Esophagus mucosa (tissue), 1 donor: ENCODE results near the gene SPATS1. TPM values are rescaled to one million over a fixed set of nuclear protein-coding genes. Genes with fewer than 3 reads are reported as not detected.
A peak's percentile ranks its signal among the peaks of the same experiment; 100 is the strongest.
"Not testable (repeated sequence)": the region's sequence is repeated elsewhere in the genome, so short reads cannot be mapped to it uniquely, and the experiment has no call there.

ENCODE experiments used
- ATAC-seq: fragments of 200-7000 bp; cut with Tn5 transposase; one replicate; pipeline ENCODE4 v1.9.1; 2020
- total RNA-seq: library from RNA; stranded (reverse); gene quantifications from one replicate; pipeline ENCODE4 v1.2.4, GENCODE V29; 2023
- donor health status: DM: yes; HTN: yes; CAD: no.

The SPATS1 gene
- total RNA-seq, 1 donor from 2014 or later, result not detected

DNA sequence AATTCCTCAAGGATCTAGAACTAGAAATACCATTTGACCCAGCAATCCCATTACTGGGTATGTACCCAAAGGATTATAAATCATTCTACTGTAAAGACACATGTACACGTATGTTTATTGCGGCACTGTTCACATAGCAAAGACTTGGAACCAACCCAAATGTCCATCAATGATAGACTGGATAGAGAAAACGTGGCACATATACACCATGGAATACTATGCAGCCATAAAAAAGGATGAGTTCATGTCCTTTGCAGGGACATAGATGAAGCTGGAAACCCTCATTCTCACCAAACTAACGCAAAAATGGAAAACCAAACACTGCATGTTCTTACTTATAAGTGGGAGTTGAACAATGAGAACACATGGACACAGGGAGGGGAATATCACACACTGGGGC lies 4.4 kb downstream of the SPATS1 start:
- not testable (repeated sequence) for ATAC-seq

DNA sequence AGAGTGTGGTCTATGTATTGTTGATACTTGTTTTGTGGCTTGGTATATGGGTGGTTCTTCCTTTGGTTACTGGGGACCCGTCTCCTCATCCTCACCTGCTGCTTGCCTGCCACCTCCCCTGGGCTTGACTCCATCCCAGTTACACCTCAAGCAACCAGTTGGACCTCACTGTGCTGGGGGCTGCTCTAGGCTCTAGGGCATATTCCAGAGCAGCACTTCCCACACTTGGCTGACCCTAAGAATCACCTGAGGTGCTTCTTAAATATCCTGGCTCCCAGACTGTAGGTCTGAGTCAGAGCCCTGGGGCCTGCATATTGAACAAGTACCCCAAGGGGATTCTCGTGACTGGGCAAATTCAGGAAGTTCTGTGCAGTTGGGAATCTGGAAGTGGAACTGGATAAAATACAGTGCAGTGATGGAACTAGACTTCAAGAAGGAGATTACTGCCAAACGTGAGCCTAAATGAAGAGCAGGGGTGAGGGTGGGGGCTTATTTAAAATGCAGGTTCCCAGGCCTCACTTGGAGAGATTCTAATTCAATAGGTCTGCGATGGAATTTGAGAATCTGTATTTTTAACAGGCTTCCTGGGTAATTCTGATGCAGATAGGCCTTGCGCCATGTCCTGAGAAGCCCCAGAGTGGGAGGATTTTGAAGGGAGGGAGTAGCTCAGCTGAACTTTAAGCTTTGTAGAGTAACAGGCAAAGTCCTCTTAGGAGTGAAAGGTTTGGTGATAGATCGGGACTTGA lies 7.6 kb downstream of the SPATS1 start:
- no peak for ATAC-seq

DNA sequence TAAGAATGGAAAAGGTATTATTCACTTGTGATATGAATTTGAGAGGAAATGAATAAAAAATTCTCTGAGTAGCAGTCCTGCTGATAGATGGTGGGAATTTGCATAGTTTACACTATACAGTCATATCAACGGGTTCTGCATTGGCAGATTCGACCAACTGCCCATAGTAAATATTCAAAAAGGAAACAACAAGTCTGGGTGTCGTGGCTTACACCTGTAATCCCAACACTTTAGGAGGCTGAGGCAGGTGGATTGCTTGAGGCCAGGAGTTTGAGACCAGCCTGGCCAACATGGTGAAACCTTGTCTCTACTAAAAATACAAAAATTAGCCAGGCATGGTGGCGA lies 8.2 kb downstream of the SPATS1 start:
- not testable (repeated sequence) for ATAC-seq

DNA sequence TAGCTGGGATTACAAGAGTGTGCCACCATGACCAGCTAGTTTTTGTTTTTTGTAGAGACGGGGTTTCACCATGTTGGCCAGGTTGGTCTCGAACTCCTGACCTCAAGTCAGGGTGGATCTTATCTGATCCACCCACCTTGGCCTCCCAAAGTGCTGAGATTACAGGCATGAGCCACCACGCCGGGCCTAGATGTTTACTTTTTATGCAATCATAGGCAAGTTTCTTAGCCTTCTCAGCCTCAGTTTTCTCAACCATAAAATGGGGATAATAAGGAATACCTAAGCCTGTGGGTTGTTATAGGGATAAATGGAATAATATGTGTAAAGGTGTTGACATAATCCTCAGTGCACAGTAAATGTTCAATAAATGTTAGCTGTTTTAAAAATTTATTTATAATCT lies 9.8 kb downstream of the SPATS1 start:
- no peak for ATAC-seq

DNA sequence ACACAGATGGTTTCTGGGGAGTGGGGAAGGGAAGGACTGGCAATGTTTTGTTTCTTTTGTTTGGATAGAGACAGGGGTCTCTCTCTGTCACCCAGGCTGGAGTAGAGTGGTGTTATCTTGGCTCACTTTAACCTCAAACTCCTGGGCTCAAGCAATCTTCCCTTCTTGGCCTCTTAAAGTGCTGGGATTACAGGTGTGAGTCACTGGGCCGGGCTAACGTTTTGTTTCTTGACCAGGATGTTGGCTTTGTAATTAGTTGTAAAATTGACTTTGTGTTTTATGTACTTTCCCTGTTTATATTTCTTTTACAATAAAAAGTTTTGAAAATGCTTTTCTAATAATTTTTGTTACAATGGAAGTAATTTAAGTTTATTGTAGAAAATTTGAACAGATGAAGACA lies 10.9 kb downstream of the SPATS1 start:
- no peak for ATAC-seq

DNA sequence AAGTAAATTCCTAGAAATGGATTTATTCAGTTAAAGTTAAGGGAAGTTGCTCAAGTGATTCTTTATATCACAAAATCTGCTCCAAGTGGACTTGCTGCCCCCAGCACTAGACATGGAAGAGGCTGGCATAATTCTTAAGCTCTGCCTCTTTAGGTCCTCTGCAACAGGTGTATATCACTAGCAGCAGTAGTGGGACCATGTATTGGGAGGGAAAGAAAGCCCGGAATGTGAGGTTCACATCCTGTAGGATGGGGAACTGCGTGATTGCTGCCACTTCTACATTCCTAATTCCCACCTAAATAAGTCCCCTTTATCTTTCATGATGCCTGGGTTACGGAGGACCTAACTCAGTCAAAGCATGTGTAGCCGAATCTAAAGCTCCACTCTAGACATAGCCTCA lies 13.2 kb downstream of the SPATS1 start:
- no peak for ATAC-seq

DNA sequence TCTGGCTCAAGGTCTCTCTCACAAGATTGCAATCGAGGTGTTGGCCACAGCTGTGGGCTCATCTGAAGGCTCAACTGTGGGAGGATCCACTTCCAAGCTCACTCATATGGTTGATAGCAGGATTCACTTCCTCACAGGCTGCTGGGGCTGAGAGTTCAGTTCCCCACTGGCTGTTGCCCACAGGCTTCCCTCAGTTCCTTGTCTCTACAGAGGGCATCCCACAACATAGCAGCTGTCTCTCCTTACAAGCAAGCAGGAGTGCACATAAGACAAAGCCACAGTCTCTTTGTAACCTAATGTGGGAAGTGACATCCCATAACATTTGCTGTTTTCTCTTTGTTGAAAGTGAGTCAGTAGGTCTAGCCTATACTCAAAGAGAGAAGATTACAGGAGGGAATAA lies 14.0 kb downstream of the SPATS1 start:
- no peak for ATAC-seq

DNA sequence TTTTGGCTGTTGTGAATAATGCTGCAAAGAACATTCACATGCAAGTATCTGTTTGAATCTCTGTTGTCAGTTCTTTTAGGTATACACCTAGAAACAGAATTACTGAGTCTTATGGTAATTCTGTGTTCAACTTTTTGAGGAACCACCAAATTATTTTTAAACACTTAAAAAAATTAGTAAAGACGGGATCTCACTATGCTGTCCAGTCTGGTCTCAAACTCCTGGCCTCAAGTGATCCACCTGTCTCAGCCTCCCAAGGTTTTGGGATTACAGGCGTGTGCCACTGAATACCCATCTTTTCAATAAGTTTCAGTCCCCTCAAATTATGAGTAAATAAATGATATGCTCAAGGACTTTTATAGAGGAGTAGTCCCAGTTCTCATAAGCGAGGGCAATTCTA lies 17.5 kb downstream of the SPATS1 start:
- no peak for ATAC-seq

DNA sequence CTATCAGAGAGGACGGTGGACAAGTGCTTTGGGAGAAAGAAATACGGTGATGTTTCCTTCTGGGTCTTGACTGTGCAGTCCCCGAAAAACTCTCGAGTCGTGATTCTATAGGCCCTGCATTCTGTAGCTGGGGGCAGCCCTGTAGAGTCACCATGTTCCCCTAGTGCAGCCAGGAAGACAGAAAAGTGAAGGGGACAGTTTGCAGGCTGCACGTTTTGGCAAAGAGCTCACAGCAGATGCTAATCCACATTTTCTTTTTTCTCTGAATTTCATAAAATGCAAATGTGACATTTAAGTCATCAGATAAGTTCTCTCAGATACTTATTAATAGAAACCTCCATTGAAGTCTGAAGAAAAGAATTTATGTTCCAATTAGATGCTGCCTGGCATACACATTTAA lies 19.5 kb downstream of the SPATS1 start:
- no peak for ATAC-seq

DNA sequence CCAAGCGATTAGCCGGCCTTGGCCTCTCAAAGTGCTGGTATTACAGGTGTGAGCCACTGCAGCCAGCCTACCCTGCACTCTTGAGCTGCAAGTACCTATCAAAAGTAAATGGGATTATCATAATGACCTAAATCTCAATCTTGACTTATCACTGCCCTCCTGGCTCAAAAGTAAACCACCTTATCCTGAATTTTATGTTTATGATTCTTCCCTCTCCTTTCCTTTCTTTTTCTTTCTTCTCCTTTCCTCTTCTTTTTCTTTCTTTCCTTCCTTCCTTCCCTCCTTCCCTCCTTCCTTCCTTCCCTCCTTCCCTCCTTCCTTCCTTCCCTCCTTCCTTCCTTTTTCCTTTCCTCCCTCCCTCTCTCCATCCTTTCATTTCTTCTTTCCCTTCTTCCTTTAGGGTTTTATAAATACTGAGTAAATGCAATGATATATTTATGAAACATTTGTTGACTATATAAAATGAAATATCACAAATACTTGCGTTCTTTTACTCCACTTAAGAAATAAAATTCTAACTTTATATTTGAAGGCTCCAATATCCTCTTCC lies 21.0 kb downstream of the SPATS1 start:
- no peak for ATAC-seq

DNA sequence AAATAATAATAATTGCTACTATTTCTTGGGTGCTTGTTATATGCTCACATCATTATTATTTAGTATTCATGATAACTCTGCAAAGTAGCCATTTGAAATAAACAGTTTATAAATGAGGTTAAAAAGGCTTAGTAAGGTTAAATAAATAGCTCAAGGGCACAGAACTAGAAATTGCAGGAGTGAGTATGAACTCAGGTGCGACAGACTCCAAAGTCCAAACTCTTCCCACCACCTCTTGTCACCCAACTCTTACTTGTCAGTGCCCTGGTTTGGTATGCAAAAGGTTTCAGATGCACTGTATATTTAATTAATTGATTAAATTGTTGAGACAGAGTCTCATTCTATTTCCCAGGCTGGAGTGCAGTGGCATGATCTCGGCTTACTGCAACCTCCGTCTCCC lies 24.3 kb downstream of the SPATS1 start:
- no peak for ATAC-seq

DNA sequence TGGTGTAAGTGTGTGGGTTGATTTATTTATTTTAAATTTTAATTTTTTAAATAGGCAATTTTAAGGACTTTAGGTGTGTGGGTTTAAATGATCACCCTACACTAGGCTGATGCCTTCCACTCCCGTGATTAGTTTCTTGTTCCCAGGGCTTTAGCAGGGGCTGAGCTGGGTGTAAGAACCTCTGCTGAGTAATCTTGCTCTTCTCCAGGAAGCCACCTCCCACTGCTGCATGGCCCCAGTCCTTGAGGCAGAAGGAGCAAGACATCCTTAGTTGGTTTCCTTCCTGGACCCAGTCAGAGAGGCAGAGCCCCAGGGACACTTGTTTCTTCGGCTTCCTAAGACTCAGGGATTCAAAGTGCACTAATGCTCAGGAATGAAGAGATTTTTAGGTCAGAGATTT lies 25.2 kb downstream of the SPATS1 start:
- no peak for ATAC-seq

DNA sequence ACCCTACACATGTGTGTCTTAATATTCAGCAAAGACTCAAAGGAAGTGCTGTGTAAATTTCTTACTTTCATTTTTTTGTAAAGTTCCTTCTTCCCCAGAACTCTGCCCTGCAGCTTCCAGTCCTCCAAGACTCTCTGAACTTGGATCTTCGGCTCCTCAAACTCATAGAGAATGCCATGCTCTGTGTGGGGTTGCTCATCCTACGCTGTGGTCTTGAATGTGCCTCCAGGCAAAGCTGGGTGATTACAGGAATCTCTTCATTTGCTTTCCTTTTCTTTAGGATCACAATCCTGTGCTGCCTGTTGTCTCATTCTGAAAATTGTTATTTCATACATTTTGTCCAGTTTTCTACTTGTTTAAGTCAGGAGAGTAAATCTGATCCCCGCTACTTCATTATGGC lies 30.6 kb downstream of the SPATS1 start:
- ATAC-seq, result no peak

DNA sequence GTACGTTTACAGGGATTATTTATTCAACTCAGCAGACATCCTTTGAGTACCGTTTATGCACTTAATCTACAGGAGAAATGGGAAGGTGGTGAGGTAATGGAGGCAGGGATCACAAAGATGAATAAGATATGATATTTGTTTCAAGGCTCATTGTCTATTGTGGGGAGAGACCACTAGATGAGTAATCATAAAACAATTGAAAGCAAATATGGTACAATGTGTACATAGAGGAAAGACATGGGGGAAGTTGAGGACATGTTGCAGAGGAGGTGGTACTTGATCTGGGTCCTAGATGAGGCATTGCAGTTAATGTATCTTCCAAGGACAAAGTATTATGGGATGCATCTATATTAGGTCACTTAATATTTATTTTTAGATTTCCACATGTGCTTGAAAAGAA lies 31.3 kb downstream of the SPATS1 start:
- ATAC-seq, result no peak

DNA sequence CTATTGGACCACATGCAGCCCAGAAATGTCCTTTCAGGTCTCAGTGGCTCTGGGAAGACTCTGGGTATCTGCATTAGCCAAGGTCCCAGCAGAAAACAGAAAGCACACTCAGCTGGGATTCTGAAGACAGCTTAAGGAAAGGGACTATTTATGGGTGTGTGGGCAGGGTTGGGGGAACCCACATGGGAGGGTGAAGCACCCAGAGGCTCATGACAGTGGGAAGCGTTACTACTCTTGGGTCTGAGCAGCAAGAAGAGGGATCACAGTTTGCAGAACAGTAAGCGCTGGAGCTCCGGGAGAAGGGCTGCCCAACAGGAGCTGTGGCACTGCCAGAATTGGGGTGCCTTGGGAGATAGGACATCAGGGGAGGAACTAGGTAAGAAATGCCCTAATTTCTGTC lies 32.6 kb downstream of the SPATS1 start:
- no peak for ATAC-seq

DNA sequence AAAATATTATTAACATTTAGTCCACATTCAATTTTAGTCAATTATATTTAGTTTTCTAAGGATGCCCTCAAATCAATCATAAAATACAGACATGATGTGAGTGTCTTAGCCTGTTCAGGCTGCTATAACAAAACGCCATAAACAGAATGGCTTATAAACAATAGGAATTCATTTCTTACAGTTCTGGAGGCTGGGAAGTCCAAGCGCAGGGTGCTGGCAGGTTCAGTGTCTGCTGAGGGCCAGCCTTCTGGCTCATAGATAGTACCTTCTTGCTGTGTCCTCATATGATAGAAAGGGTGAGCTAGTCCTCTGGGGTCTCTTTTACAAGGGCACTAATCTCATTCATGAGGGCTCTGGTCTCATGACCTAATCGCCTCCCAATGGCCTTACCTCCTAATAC lies 35.0 kb downstream of the SPATS1 start:
- no peak for ATAC-seq

DNA sequence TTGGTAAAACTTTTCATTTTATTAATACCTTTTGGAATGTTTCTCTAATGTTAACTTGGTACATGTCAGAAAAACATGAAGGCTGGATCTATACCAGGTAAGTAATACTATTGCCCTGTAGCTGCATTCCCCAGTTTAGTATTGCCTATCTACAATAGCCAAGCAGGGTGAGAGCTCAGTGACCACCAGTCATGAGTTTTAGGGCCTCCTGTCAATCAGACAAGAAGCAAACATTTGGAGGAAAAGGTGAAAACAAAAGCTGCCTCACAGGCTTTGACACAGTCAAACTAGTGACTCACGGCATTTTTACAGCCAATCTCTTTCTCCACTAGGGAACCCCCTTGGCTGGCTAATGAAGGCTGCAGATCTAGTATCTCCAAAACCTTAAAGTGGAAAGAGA lies 35.5 kb downstream of the SPATS1 start:
- ATAC-seq, result no peak

DNA sequence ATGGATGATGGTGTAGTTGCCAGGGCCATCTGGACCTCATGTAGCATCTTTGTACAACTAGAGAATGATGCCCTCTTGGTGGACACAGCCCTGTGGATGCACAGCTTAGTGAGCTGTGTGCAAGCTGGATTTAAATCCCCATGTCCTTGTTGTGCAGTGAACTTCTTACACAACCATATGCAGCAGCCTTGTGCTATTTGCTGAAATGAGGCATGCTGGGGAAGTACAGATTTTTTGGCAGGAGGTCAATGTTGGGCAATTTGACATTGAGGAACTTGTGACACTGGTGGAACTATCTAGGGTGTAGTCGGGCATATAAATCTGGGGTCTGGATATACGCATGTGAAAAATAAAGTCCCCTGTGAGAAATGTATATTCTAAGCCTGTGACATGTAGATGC lies 39.3 kb downstream of the SPATS1 start:
- ATAC-seq, result no peak

DNA sequence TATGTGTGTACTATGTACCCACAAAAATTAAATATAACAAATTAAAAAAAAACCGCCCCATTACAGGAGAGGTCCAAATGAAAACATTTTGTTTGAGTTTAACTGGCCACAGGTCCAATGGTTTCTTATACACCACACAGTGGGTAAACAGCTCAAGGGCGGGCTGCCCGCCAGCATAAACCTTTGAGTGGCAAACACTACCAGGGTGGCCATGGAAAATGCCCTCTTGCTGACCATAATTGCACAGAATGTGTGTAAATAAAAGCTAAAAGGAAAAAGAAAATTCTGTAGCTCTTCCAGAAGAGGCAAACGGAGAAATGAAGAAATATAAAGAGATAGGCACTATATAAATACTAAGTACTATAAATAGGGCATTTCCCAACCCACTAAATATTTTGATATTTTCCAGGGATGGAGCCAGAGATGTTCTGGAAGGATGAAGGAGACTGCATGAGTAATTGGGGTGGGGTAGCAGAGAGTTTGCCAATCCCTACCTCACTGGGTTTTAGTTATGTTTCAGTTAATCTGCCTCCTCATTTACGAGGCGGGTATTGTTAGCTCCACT lies 44.0 kb downstream of the SPATS1 start:
- peak; percentile 29 for ATAC-seq

DNA sequence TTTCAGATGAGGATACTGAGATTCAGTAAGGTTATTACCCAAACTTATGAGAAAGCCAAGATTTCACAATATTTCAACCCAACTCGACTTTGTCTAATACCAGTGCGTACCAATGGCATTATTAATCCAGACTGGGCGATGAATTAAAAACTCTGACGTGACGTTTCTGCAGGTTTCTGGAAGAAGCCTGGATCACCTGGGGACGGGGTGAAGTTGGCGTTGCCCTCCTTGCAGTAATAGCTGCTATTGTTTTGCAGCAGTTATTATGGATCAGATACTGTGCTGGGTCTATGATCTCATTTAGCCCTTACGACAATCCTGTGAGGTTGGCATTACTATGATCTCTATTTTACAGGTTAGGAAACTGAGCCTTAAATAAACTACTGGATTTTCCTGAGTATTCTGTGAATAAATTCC lies 44.5 kb downstream of the SPATS1 start:
- peak; percentile 14 for ATAC-seq

DNA sequence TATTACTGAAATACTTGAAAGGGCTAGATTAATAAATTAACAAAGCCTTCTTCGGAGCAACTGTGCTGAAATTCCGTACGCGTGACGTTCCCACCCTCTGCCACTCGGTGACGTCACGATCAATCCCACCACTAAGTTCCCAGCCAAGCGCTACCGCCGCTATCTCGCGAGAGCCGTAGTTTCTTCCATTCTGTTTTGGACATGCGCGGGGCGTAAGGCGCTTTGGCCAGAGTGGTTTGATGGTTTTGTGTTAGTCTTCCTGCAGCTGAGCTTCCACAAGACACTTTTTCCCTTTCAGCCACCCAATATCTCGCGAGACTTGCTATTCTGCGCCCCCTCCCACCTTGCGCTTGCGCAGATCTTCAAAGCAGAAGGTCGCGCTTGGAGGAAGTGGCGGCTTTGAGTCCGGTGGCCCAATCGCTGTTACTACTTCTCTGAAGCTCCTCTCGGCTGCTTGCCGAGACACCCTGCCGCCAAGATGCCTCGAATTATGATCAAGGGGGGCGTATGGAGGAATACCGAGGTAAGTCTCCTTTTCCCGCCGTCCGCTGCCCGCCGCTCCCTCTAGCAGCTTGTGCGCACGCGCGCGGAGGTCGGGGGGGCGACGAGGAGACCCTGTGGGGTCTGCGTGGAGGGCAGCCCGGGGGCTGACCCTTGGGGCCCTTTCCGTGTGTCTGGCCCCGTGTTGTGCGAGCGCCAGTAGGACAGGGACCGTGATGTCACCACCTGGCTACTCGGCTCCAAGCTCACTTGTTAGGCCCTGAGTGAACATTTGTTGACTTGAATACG lies 45.1 kb downstream of the SPATS1 start, which contains the start of gene CDC5L:
CDC5L (plus strand) TSS at position 361 of the 789 bp plus-strand sequence; CDS start at position 479, 118 bp downstream.
- peak; percentile 91 for ATAC-seq

DNA sequence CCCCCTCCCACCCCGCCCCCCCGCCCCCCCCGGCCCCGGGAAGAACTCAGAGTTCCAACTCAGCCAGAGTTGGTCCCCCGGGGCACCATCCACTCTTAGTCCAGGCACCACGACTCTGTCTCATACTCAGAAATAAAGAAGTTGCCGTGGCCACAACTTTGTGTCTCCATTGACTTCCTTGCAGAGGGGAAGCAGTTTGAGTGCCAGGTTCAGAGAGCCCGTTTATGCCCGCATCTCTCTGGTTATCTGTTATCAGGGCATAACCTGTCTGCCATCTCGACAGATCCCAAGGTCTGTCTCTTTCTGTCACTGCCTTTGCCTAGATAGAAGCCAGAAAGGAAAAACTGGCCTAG lies 45.7 kb downstream of the SPATS1 start:
- no peak for ATAC-seq

DNA sequence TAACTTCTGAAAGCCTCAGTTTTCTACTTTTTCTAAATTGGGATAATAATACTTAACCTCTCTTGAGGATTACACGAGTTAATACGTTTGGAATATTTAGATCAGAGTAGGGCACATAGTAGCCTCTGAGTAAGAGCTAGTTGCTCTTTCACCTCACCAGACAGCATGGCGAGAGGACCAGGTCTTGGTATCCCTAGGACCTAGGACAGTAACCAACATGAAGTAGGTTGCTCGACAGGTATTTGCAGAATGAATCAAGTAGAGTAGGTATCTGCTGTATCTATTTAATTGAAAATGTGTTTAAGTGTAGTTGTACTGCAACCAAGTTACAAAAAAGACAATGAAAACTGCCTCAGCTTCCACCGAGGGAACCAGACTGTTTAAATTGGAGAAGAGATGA lies 46.4 kb downstream of the SPATS1 start:
- no peak for ATAC-seq
